K562 (cell line): ENCODE measurements around the gene UBE2B. TPM values are rescaled to one million over a fixed set of nuclear protein-coding genes. Genes with fewer than 3 reads are reported as not detected.

ENCODE experiments used
- BCLAF1 ChIP-seq, 2 experiments: fragments of 450-650 bp in 1 of 2; IDR thresholded peaks; 2 replicates each; pipeline ENCODE4 v1.6.1; 2011 to 2017; ENCODE audit warnings: low read depth in 2 of 2, antibody characterized with exemption in 1 of 2, borderline replicate concordance in 1 of 2, low read length in 1 of 2, mild to moderate bottlenecking in 1 of 2, mixed read lengths in 1 of 2; ENCODE audit not compliant: control insufficient read depth in 1 of 2
- CUX1 ChIP-seq: fragments of 200-800 bp; sonication (Bioruptor generic); IDR thresholded peaks from 2 replicates; pipeline ENCODE4 v1.6.1; 2016; ENCODE audit warnings: missing genetic modification characterization, missing compliant biosample characterization
- RNF2 ChIP-seq: sonication (generic); IDR thresholded peaks from 2 replicates; pipeline ENCODE4 v1.6.1; 2016
- SREBF2 ChIP-seq: sonication (generic); formaldehyde crosslinking; IDR thresholded peaks from 2 replicates; pipeline ENCODE4 v1.4.0; 2020; ENCODE audit warnings: mild to moderate bottlenecking, missing genetic modification reagents
- polyA plus RNA-seq, 8 experiments: library from polyadenylated mRNA; depleted of rRNA in 4 of 8; stranded (reverse) in 5 of 8; unstranded in 3 of 8; fragments of >200 nt; fragmentation: Nextera tagmentation in 2 of 8; fragmentation: Illumina TruSeq in 1 of 8; extraction: Ambion mirVana in 2 of 8; extraction: Trizol in 1 of 8; gene quantifications; 2 replicates each; pipeline versions ENCODE4 v1.2.1 to v1.2.3, GENCODE V29; 2011 to 2014; ENCODE audit warnings: inconsistent platforms in 1 of 8, missing spikeins in 1 of 8
- total RNA-seq, 7 experiments: library from RNA; depleted of rRNA in 6 of 7; stranded (reverse); fragments of >200 nt in 6 of 7; fragmentation: Illumina TruSeq in 2 of 7; extraction: Trizol in 2 of 7; gene quantifications; 2 replicates each; pipeline versions ENCODE4 v1.2.1 to v1.2.3, GENCODE V29; 2011 to 2021; ENCODE audit warnings: low replicate concordance in 1 of 7
- TF ChIP-seq, protein P1 (sequence below): fragments of 250-450 bp; sonication (Bioruptor Pico); IDR thresholded peaks from 2 replicates; pipeline ENCODE4 v1.4.0; 2020; ENCODE audit warnings: mild to moderate bottlenecking, moderate library complexity
- TF ChIP-seq, protein P2 (sequence below): fragments of 450-650 bp; IDR thresholded peaks from 2 replicates; pipeline ENCODE4 v1.7.1; 2018; ENCODE audit warnings: mild to moderate bottlenecking, low read depth; ENCODE audit not compliant: partially characterized antibody
- TF ChIP-seq, protein P3 (sequence below): fragments of 450-650 bp; IDR thresholded peaks from 2 replicates; pipeline ENCODE4 v1.6.1; 2017; ENCODE audit warnings: mild to moderate bottlenecking, moderate library complexity

The UBE2B gene
- total and polyA plus RNA-seq, 9 of the 15 experiments (the other 6 are each of a cell fraction or from before 2014, with no cell fraction given), result 13.1 to 198 (median 75.5) TPM

DNA sequence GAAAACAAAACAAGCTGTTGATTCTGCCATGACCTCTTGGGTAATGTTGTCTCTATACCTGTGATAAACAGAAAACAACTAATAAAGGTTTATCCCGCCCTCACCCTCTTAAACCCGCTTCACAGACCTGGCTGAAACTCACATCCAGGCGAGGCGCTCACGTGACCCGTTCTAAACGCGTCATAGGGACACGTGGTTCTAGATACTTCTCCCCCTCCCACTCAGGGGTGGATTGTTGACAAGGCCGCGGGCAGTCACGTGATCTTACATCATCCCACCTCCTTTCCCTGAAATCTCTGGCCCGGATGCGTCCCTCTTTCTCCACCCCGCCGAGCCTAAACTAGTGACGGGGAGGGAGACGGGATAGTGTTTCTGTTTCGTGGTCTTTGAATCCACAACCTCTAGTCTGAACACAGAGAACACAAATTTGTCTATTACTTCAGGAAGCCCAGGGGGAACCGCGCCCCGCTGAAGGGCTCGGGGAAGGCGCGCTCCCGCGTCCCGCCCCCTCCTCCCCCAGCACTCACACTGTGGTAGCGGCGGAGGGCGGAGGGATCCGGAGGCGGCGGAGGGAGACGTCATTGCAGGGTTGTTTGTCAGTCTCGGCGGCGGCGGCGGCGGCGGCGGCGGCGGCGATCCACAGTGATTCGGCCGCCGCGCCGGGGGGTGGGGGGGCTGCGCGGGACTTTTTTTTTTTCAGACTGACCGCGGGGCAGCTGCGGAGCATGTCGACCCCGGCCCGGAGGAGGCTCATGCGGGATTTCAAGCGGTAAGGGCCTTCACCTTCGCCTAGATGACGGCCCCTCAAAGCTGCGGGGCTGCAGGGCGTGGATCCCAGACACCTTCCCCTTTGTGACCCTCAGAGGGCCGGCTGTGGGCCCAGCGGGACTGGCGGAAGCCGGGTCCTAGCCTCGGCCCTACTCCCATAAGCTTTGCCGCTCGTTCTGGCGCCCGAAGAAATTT lies at the start of gene UBE2B (continued):
- TF ChIP-seq, protein P1, sequence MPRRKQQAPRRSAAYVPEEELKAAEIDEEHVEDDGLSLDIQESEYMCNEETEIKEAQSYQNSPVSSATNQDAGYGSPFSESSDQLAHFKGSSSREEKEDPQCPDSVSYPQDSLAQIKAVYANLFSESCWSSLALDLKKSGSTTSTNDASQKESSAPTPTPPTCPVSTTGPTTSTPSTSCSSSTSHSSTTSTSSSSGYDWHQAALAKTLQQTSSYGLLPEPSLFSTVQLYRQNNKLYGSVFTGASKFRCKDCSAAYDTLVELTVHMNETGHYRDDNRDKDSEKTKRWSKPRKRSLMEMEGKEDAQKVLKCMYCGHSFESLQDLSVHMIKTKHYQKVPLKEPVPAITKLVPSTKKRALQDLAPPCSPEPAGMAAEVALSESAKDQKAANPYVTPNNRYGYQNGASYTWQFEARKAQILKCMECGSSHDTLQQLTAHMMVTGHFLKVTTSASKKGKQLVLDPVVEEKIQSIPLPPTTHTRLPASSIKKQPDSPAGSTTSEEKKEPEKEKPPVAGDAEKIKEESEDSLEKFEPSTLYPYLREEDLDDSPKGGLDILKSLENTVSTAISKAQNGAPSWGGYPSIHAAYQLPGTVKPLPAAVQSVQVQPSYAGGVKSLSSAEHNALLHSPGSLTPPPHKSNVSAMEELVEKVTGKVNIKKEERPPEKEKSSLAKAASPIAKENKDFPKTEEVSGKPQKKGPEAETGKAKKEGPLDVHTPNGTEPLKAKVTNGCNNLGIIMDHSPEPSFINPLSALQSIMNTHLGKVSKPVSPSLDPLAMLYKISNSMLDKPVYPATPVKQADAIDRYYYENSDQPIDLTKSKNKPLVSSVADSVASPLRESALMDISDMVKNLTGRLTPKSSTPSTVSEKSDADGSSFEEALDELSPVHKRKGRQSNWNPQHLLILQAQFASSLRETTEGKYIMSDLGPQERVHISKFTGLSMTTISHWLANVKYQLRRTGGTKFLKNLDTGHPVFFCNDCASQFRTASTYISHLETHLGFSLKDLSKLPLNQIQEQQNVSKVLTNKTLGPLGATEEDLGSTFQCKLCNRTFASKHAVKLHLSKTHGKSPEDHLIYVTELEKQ (CRISPR knock-in tag), result no peak
- TF ChIP-seq, protein P2, sequence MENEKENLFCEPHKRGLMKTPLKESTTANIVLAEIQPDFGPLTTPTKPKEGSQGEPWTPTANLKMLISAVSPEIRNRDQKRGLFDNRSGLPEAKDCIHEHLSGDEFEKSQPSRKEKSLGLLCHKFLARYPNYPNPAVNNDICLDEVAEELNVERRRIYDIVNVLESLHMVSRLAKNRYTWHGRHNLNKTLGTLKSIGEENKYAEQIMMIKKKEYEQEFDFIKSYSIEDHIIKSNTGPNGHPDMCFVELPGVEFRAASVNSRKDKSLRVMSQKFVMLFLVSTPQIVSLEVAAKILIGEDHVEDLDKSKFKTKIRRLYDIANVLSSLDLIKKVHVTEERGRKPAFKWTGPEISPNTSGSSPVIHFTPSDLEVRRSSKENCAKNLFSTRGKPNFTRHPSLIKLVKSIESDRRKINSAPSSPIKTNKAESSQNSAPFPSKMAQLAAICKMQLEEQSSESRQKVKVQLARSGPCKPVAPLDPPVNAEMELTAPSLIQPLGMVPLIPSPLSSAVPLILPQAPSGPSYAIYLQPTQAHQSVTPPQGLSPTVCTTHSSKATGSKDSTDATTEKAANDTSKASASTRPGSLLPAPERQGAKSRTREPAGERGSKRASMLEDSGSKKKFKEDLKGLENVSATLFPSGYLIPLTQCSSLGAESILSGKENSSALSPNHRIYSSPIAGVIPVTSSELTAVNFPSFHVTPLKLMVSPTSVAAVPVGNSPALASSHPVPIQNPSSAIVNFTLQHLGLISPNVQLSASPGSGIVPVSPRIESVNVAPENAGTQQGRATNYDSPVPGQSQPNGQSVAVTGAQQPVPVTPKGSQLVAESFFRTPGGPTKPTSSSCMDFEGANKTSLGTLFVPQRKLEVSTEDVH, result peak; percentile 46
- TF ChIP-seq CUX1 (peak; percentile 54; the same call in 1 of the 2 replicates), RNF2 (peak; percentile 79; the same call in 1 of the 2 replicates), SREBF2 (no peak), BCLAF1 (IDR thresholded peaks at IDR 0.05; ENCODE audit: borderline replicate concordance in 1 of 2, control insufficient read depth in 1 of 2, low read depth in 2 of 2, low read length in 1 of 2) (peak in 1 of 2 experiments; percentile 98; a peak in 2 of 4 replicates)
- TF ChIP-seq, protein P3, sequence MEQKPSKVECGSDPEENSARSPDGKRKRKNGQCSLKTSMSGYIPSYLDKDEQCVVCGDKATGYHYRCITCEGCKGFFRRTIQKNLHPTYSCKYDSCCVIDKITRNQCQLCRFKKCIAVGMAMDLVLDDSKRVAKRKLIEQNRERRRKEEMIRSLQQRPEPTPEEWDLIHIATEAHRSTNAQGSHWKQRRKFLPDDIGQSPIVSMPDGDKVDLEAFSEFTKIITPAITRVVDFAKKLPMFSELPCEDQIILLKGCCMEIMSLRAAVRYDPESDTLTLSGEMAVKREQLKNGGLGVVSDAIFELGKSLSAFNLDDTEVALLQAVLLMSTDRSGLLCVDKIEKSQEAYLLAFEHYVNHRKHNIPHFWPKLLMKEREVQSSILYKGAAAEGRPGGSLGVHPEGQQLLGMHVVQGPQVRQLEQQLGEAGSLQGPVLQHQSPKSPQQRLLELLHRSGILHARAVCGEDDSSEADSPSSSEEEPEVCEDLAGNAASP, result no peak
